Sigmoid colon (tissue), 7 donors: ENCODE results near the gene NACC2. TPM values are rescaled to one million over a fixed set of nuclear protein-coding genes. Genes with fewer than 3 reads are reported as not detected.
"Not testable (repeated sequence)": the region's sequence is repeated elsewhere in the genome, so short reads cannot be mapped to it uniquely, and the experiment has no call there.

Experiments
- DNase-seq: peaks from one replicate; pipeline ENCODE4 v3.0.0-alpha.2; 2019
- H3K27ac ChIP-seq, 4 donors: fragments of 200-600 bp; sonication (generic); one replicate each; pipeline ENCODE4 v1.5.1; 2016 to 2019; ENCODE audit warnings: mild to moderate bottlenecking in 1 of 4
- H3K27me3 ChIP-seq, 3 donors: fragments of 200-600 bp; sonication (generic); one replicate each; pipeline ENCODE4 v1.5.1; 2019; ENCODE audit warnings: mild to moderate bottlenecking in 1 of 3
- H3K36me3 ChIP-seq, 4 donors: fragments of 200-600 bp; sonication (generic); one replicate each; pipeline ENCODE4 v1.5.1; 2016 to 2019
- H3K4me1 ChIP-seq, 4 donors: fragments of 200-600 bp; sonication (generic); one replicate each; pipeline ENCODE4 v1.5.1; 2017 to 2019
- H3K4me3 ChIP-seq, 4 donors: fragments of 200-600 bp; sonication (generic); one replicate each; pipeline ENCODE4 v1.5.1; 2017 to 2019; ENCODE audit warnings: mild to moderate bottlenecking in 2 of 4, moderate library complexity in 1 of 4
- H3K9me3 ChIP-seq, 4 donors: fragments of 200-600 bp in 3 of 4; sonication (generic) in 3 of 4; one replicate each; pipeline versions ENCODE4 v1.5.1 to v1.6.1; 2013 to 2019
- EP300 ChIP-seq, 4 donors: sonication (generic); formaldehyde crosslinking; IDR thresholded peaks; one replicate each; pipeline ENCODE4 v1.6.1; 2017; ENCODE audit warnings: antibody characterized with exemption in 4 of 4
- POLR2A ChIP-seq, 2 donors: fragments of 450-650 bp; IDR thresholded peaks; one replicate each; pipeline ENCODE4 v1.6.1; 2016; ENCODE audit warnings: antibody characterized with exemption in 2 of 2, mild to moderate bottlenecking in 2 of 2, moderate library complexity in 2 of 2
- POLR2AphosphoS5 ChIP-seq, 4 donors: sonication (generic); formaldehyde crosslinking; IDR thresholded peaks; one replicate each; pipeline ENCODE4 v1.6.1; 2017; ENCODE audit warnings: antibody characterized with exemption in 4 of 4
- WGBS, 2 donors: extraction: QIAGEN DNeasy Blood & Tissue Kit; methylation state at CpG; one replicate each; pipeline ENCODE4 v1.1.7; 2013; 5-methylcytosine and 5-hydroxymethylcytosine counted together
- intact Hi-C: fragments of 100-400 bp; cut with DNase I; formaldehyde crosslinking; loops from one replicate; pipeline ENCODE4 v1.15.1; 2023
- polyA plus RNA-seq, 3 donors: library from polyadenylated mRNA; stranded (reverse); fragments of 200-250 nt; gene quantifications; one replicate each; pipeline ENCODE4 v1.2.3, GENCODE V29; 2013
- total RNA-seq, 4 donors: library from RNA; depleted of rRNA; stranded (reverse); fragments of >200 nt; gene quantifications; one replicate each; pipeline ENCODE4 v1.1.0, GENCODE V29; 2016
- TF ChIP-seq, protein P1 (sequence below), 4 experiments: fragments of 450-650 bp in 3 of 4; fragments of 200-600 bp in 1 of 4; IDR thresholded peaks; one replicate each; pipeline ENCODE4 v1.5.1; 2016 to 2019; ENCODE audit warnings: antibody characterized with exemption in 4 of 4, mild to moderate bottlenecking in 3 of 4, moderate library complexity in 2 of 4
- donor health status: healthy with polysubstance abuse.
- donor health status: Bipolar disorder and iron deficiency.
- donor health status: healthy.

The NACC2 gene
- total and polyA plus RNA-seq, 7 donors: 3.6 to 80.0 (median 41.6) TPM

DNA sequence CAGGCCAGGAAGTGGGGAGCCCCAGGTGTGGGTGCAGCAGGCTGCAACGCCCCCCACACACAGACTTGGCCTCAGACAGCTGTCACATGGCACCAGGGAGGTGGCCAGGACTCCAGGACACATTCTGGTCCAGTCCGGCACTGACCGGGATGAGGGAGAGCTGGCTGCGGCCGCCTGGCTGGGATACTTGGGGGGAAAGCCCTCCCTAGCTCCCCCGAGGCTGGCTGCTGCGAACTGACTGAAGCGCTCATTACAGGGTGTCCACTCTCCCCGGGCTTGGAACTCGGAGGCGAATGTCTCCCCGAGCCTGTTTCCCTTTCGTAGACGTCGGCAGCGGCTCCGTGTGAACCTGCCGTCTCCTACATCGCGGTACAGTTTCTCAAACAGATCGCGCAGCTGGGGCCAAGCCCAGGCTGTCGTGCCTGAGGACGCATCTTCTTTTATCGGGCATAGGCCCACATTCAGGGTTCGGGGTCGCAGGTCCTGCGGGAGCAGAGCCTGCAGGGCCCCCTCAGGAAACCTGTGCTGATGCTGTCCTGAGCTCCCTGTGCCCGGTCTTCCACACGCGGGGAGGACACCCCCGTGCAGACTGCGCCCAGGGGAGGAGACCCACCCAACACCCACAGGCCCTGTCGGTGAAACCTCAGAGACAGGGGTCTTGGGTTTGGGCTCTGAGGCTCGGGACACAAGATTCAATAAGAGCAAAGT is 19.8 kb downstream of the NACC2 start:
- no peak for TF ChIP-seq POLR2AphosphoS5 (IDR thresholded peaks at IDR 0.05)
- no peak for TF ChIP-seq EP300 (IDR thresholded peaks at IDR 0.05)
- TF ChIP-seq POLR2A (IDR thresholded peaks at IDR 0.05): no peak
- TF ChIP-seq, protein P1, sequence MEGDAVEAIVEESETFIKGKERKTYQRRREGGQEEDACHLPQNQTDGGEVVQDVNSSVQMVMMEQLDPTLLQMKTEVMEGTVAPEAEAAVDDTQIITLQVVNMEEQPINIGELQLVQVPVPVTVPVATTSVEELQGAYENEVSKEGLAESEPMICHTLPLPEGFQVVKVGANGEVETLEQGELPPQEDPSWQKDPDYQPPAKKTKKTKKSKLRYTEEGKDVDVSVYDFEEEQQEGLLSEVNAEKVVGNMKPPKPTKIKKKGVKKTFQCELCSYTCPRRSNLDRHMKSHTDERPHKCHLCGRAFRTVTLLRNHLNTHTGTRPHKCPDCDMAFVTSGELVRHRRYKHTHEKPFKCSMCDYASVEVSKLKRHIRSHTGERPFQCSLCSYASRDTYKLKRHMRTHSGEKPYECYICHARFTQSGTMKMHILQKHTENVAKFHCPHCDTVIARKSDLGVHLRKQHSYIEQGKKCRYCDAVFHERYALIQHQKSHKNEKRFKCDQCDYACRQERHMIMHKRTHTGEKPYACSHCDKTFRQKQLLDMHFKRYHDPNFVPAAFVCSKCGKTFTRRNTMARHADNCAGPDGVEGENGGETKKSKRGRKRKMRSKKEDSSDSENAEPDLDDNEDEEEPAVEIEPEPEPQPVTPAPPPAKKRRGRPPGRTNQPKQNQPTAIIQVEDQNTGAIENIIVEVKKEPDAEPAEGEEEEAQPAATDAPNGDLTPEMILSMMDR (IDR thresholded peaks at IDR 0.05): no peak
- Histone ChIP-seq H3K36me3 (peaks cover 0 to 7% (median 0%) of the 10 kb centered on the region in 4 donors), H3K27ac (peak overlapping the region; percentile 19 to 88 (median 66)), H3K4me3 (no peak overlapping the region), H3K27me3 (no peaks in the 10 kb centered on the region), H3K4me1 (peaks cover 0 to 54% (median 47%) of the 10 kb centered on the region in 4 donors), H3K9me3 (no peaks in the 10 kb centered on the region)
- WGBS, 2 donors: 85 to 94% methylated on average over 35 of the region's 35 CpGs
- intact Hi-C loops: no loop called here
- DNase-seq: peak; percentile 61

GRCh38 chr9:136074706-136075105 is 20.4 kb downstream of the NACC2 start:
- H3K4me1 ChIP-seq: peaks cover 0 to 48% (median 42%) of the 10 kb centered on the region in 4 donors
- intact Hi-C loops: no loop called here
- 94 to 96% methylated on average over 28 of the region's 28 CpGs for WGBS, 2 donors

GRCh38 chr9:136062657-136063439 is 32.2 kb downstream of the NACC2 start:
- no peaks in the 10 kb centered on the region for H3K27me3 ChIP-seq
- H3K9me3 ChIP-seq: no peaks in the 10 kb centered on the region
- DNase-seq: peak; percentile 54
- peaks cover 0 to 87% (median 74%) of the 10 kb centered on the region in 4 donors for H3K4me1 ChIP-seq
- no peak for TF ChIP-seq POLR2A (IDR thresholded peaks at IDR 0.05)
- no peak overlapping the region for H3K27ac ChIP-seq
- WGBS, 2 donors: 91 to 94% methylated on average over 22 of the region's 22 CpGs
- H3K36me3 ChIP-seq: no peaks in the 10 kb centered on the region
- no peak overlapping the region for H3K4me3 ChIP-seq
- intact Hi-C loops: no loop called here

More at GRCh38 chr9:136074706-136075105, 20.4 kb downstream of the NACC2 start:
- H3K36me3 ChIP-seq: peaks cover 0 to 7% (median 0%) of the 10 kb centered on the region in 4 donors
- DNase-seq: peak; percentile 62
- no peak overlapping the region for H3K4me3 ChIP-seq
- peak overlapping the region in 3 of 4 donors; percentile 47 to 88 (median 84) for H3K27ac ChIP-seq
- no peaks in the 10 kb centered on the region for H3K9me3 ChIP-seq
- no peaks in the 10 kb centered on the region for H3K27me3 ChIP-seq
- TF ChIP-seq POLR2AphosphoS5 (IDR thresholded peaks at IDR 0.05) (no peak), POLR2A (IDR thresholded peaks at IDR 0.05) (no peak), EP300 (IDR thresholded peaks at IDR 0.05) (no peak)
- TF ChIP-seq, protein P1 (IDR thresholded peaks at IDR 0.05): no peak

GRCh38 chr9:136061916-136062315 is 33.2 kb downstream of the NACC2 start:
- WGBS, 2 donors: 94 to 96% methylated on average over 8 of the region's 8 CpGs
- H3K4me3 ChIP-seq, H3K9me3 ChIP-seq, H3K27me3 ChIP-seq, DNase-seq, H3K27ac ChIP-seq, intact Hi-C loops, H3K36me3 ChIP-seq: not testable (repeated sequence)
- H3K4me1 ChIP-seq: peaks cover 0 to 92% (median 82%) of the 10 kb centered on the region in 4 donors

- intact Hi-C loops: no loop called here
- H3K36me3 ChIP-seq: no peaks in the 10 kb centered on the region
- 93 to 94% methylated on average over 11 of the region's 11 CpGs for WGBS, 2 donors
- H3K27ac ChIP-seq: no peak overlapping the region
- peaks cover 0 to 92% (median 82%) of the 10 kb centered on the region in 4 donors for H3K4me1 ChIP-seq
- DNase-seq: peak; percentile 58
- no peaks in the 10 kb centered on the region for H3K27me3 ChIP-seq
- no peak overlapping the region for H3K4me3 ChIP-seq
- TF ChIP-seq, protein P1 (IDR thresholded peaks at IDR 0.05): no peak
- no peak for TF ChIP-seq POLR2A (IDR thresholded peaks at IDR 0.05)
- TF ChIP-seq POLR2AphosphoS5 (IDR thresholded peaks at IDR 0.05): no peak
- no peak for TF ChIP-seq EP300 (IDR thresholded peaks at IDR 0.05)
- no peaks in the 10 kb centered on the region for H3K9me3 ChIP-seq
Measured at GRCh38 chr9:136061405-136061804, 33.7 kb downstream of the NACC2 start.
